Measurements from ENCODE around the gene EFS. TPM values are rescaled to one million over a fixed set of nuclear protein-coding genes. Genes with fewer than 3 reads are reported as not detected.

The EFS gene
- total and polyA plus RNA-seq, 2 donors from 2014 or later: 5.5 to 5.6 TPM

DNA sequence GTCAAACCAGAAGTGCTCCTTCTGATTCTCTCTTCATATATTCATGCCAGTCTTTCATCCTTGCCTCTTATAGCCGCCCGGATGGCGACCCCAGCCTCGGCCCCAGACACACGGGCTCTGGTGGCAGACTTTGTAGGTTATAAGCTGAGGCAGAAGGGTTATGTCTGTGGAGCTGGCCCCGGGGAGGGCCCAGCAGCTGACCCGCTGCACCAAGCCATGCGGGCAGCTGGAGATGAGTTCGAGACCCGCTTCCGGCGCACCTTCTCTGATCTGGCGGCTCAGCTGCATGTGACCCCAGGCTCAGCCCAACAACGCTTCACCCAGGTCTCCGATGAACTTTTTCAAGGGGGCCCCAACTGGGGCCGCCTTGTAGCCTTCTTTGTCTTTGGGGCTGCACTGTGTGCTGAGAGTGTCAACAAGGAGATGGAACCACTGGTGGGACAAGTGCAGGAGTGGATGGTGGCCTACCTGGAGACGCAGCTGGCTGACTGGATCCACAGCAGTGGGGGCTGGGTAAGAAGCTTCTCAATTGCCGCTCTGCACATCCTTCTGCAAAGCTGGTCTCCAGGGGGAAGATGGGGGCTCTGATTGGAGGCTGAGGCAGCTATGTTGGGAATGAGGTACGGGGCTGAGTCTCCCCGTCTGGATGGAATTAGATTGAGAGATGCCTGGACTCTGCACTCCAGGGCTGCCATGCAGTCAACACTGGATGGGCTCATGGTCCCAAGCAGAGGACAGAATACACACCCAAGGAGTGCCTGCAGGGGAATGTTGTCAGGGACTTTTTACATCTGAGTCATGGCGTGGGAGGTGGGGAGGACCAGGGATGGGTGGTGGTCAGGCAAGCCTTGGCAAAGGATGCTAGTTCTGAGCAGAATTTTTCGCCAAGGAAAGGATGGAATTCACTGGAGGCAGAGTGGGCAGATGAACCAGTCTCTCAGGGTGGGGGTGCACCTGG lies 57.0 kb downstream of the EFS start:
- Histone ChIP-seq H3K36me3 (ENCODE audit: control insufficient read depth in 2 of 3, insufficient read depth in 3 of 3, low read length in 3 of 3) (peaks cover 2 to 32% (median 16%) of the 10 kb centered on the region in 3 donors), H3K4me1 (ENCODE audit: control insufficient read depth in 2 of 3, insufficient read depth in 2 of 3, low read depth in 1 of 3, low read length in 3 of 3) (peaks cover 0 to 26% (median 20%) of the 10 kb centered on the region in 3 donors), H3K27me3 (ENCODE audit: control insufficient read depth, insufficient read depth, low read length) (no peaks in the 10 kb centered on the region), H3K9ac (ENCODE audit: low read length in 3 of 3) (peak overlapping the region in 2 of 3 donors; percentile 91 to 98), H3K27ac (ENCODE audit: low read depth in 2 of 2, low read length in 2 of 2) (peak overlapping the region; percentile 88 to 91), H3K4me3 (ENCODE audit: low read length in 3 of 3) (peak overlapping the region; percentile 81 to 89 (median 87)), H3K9me3 (ENCODE audit: control insufficient read depth in 2 of 3, insufficient read depth in 1 of 3, low read length in 3 of 3) (no peaks in the 10 kb centered on the region)
- intact Hi-C loops (cut with DNase I): no loop called here
- no peak for FAIRE-seq
- TF ChIP-seq, protein P1, sequence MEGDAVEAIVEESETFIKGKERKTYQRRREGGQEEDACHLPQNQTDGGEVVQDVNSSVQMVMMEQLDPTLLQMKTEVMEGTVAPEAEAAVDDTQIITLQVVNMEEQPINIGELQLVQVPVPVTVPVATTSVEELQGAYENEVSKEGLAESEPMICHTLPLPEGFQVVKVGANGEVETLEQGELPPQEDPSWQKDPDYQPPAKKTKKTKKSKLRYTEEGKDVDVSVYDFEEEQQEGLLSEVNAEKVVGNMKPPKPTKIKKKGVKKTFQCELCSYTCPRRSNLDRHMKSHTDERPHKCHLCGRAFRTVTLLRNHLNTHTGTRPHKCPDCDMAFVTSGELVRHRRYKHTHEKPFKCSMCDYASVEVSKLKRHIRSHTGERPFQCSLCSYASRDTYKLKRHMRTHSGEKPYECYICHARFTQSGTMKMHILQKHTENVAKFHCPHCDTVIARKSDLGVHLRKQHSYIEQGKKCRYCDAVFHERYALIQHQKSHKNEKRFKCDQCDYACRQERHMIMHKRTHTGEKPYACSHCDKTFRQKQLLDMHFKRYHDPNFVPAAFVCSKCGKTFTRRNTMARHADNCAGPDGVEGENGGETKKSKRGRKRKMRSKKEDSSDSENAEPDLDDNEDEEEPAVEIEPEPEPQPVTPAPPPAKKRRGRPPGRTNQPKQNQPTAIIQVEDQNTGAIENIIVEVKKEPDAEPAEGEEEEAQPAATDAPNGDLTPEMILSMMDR (IDR thresholded peaks at IDR 0.05; ENCODE audit: borderline replicate concordance, extremely low read depth, insufficient read depth): no peak
- DNase-seq: peak in 1 of 5 donors; percentile 55

DNA sequence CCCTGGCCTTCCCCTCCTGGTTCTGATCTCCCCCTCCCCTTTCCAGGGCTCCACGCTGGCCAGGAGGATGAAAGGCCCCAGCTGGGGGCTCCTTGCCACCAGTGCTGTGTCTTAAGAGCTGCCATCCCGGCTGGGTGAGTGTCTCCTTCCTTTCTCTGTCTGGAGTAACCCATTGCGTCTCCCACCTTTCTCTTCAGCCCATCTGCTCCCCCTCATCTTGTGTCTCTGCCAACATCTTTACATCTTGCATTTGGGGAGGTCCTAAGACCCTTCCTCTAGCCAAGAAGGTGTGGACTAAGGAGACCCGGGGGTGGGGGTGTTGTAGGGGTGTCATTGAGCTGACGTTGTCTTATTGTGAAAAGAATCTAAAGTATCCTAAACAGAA lies 57.8 kb downstream of the EFS start:
- intact Hi-C loops (cut with DNase I): no loop called here
- DNase-seq (no peak), FAIRE-seq (no peak)
- TF ChIP-seq, protein P1 (IDR thresholded peaks at IDR 0.05; ENCODE audit: borderline replicate concordance, extremely low read depth, insufficient read depth): no peak
- Histone ChIP-seq H3K27me3 (ENCODE audit: control insufficient read depth, insufficient read depth, low read length) (no peaks in the 10 kb centered on the region), H3K4me1 (ENCODE audit: control insufficient read depth in 2 of 3, insufficient read depth in 2 of 3, low read depth in 1 of 3, low read length in 3 of 3) (peaks cover 0 to 28% (median 20%) of the 10 kb centered on the region in 3 donors), H3K4me3 (ENCODE audit: low read length in 3 of 3) (peak overlapping the region; percentile 81 to 89 (median 87)), H3K9me3 (ENCODE audit: control insufficient read depth in 2 of 3, insufficient read depth in 1 of 3, low read length in 3 of 3) (no peaks in the 10 kb centered on the region), H3K27ac (ENCODE audit: low read depth in 2 of 2, low read length in 2 of 2) (peak overlapping the region; percentile 88 to 91), H3K36me3 (ENCODE audit: control insufficient read depth in 2 of 3, insufficient read depth in 3 of 3, low read length in 3 of 3) (peaks cover 2 to 32% (median 16%) of the 10 kb centered on the region in 3 donors), H3K9ac (ENCODE audit: low read length in 3 of 3) (peak overlapping the region; percentile 79 to 98 (median 91))

DNA sequence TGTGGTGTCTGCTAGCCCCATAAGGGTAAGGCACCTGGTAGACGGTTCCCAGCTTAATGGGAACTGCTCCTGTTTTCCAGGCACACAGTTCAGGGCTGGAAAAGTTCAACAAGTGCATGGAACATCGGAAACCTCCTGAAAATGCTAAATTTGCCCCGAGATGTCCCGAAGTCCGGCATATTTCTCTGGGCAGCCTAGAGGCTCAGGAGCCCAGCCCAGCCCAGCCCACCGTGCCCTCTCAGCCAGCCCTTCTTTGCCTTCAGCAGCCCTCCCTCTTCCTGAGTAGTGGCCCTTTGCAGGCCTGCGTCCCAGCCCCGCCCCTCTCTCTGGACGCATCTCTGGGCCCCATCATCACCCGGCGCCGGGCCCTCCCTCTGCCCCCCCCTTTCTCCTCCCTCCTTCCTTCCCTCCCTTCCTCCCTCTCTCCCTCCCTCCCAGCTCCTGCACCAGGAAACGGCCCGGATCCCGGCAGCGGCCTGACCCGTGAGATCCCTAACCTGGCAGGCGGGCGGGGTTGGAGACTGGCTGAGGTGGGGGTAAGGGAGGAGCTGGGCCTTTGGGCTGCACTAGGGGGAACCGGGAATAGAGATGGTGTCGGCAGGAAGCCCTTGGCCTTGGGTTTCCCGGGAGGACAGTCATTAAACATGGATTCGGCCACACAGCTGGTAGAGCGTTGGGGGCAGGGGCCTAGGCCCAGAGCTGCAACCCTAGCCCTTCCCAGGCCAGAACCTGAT lies 58.4 kb downstream of the EFS start, which contains the start of gene BCL2L2:
BCL2L2 (plus strand) TSS at position 422 of the 734 bp plus-strand sequence. CDS start 935 bp downstream, outside the sequence.
- Histone ChIP-seq H3K9ac (ENCODE audit: low read length in 3 of 3) (peak within 1 kb of the TSS; percentile 79 to 98 (median 91)), H3K36me3 (ENCODE audit: control insufficient read depth in 2 of 3, insufficient read depth in 3 of 3, low read length in 3 of 3) (peaks cover 2 to 32% (median 14%) of the 10 kb centered on the region in 3 donors), H3K4me1 (ENCODE audit: control insufficient read depth in 2 of 3, insufficient read depth in 2 of 3, low read depth in 1 of 3, low read length in 3 of 3) (peaks cover 0 to 28% (median 20%) of the 10 kb centered on the region in 3 donors), H3K9me3 (ENCODE audit: control insufficient read depth in 2 of 3, insufficient read depth in 1 of 3, low read length in 3 of 3) (no peaks in the 10 kb centered on the region), H3K27me3 (ENCODE audit: control insufficient read depth, insufficient read depth, low read length) (no peaks in the 10 kb centered on the region), H3K27ac (ENCODE audit: low read depth in 2 of 2, low read length in 2 of 2) (peak within 1 kb of the TSS; percentile 88 to 91), H3K4me3 (ENCODE audit: low read length in 3 of 3) (peak within 1 kb of the TSS; percentile 81 to 89 (median 87))
- TF ChIP-seq, protein P1 (IDR thresholded peaks at IDR 0.05; ENCODE audit: borderline replicate concordance, extremely low read depth, insufficient read depth): peak; percentile 4
- intact Hi-C loops (cut with DNase I): no loop called here
- DNase-seq (peak; percentile 96 to 97 (median 97)), FAIRE-seq (no peak)

Small RNAs within 50 kb of the gene (microRNA-seq; reads per million reads assigned to microRNA genes)
- gene MIR208A: not detected

Other genes with a start within 250 kb of the EFS start
- not detected for gene CEBPE, start 245.9 kb downstream of the EFS start, total RNA-seq
- gene CEBPE, start 245.9 kb downstream of the EFS start, polyA plus RNA-seq (ENCODE audit: insufficient read depth, low read depth, low replicate concordance): not detected
- gene SLC7A8, start 181.5 kb downstream of the EFS start, total RNA-seq: 22.9 TPM
- gene SLC7A8, start 181.5 kb downstream of the EFS start, polyA plus RNA-seq (ENCODE audit: insufficient read depth, low read depth, low replicate concordance): 210 TPM
- gene RNF212B, start 127.2 kb downstream of the EFS start, total RNA-seq: not detected
- 2.8 TPM for gene RNF212B, start 127.2 kb downstream of the EFS start, polyA plus RNA-seq (ENCODE audit: insufficient read depth, low read depth, low replicate concordance)
- gene HOMEZ, start 79.0 kb downstream of the EFS start, total RNA-seq: 14.8 TPM
- 18.5 TPM for gene HOMEZ, start 79.0 kb downstream of the EFS start, polyA plus RNA-seq (ENCODE audit: insufficient read depth, low read depth, low replicate concordance)
- gene PPP1R3E, start 62.3 kb downstream of the EFS start, total RNA-seq: 17.3 TPM
- 22.8 TPM for gene PPP1R3E, start 62.3 kb downstream of the EFS start, polyA plus RNA-seq (ENCODE audit: insufficient read depth, low read depth, low replicate concordance)
- gene BCL2L2, start 58.3 kb downstream of the EFS start, total RNA-seq: 43.6 TPM
- 35.6 TPM for gene BCL2L2, start 58.3 kb downstream of the EFS start, polyA plus RNA-seq (ENCODE audit: insufficient read depth, low read depth, low replicate concordance)
- 145 TPM for gene PABPN1, start 43.7 kb downstream of the EFS start, total RNA-seq
- gene PABPN1, start 43.7 kb downstream of the EFS start, polyA plus RNA-seq (ENCODE audit: insufficient read depth, low read depth, low replicate concordance): 140 TPM
- gene SLC22A17, start 12.3 kb downstream of the EFS start, total RNA-seq: 35.3 TPM
- gene SLC22A17, start 12.3 kb downstream of the EFS start, polyA plus RNA-seq (ENCODE audit: insufficient read depth, low read depth, low replicate concordance): 61.2 TPM
- gene IL25, start 7.6 kb upstream of the EFS start, total RNA-seq: not detected
- not detected for gene IL25, start 7.6 kb upstream of the EFS start, polyA plus RNA-seq (ENCODE audit: insufficient read depth, low read depth, low replicate concordance)
- 0.54 TPM for gene CMTM5, start 11.9 kb upstream of the EFS start, total RNA-seq
- gene CMTM5, start 11.9 kb upstream of the EFS start, polyA plus RNA-seq (ENCODE audit: insufficient read depth, low read depth, low replicate concordance): 1.1 TPM
- gene MYH6, start 43.1 kb upstream of the EFS start, total RNA-seq: 0.03 TPM
- 0.13 TPM for gene MYH6, start 43.1 kb upstream of the EFS start, polyA plus RNA-seq (ENCODE audit: insufficient read depth, low read depth, low replicate concordance)
- gene MYH7, start 70.5 kb upstream of the EFS start, total RNA-seq: 0.06 TPM
- 1.6 TPM for gene MYH7, start 70.5 kb upstream of the EFS start, polyA plus RNA-seq (ENCODE audit: insufficient read depth, low read depth, low replicate concordance)
- gene NGDN, start 104.5 kb upstream of the EFS start, total RNA-seq: 35.6 TPM
- gene NGDN, start 104.5 kb upstream of the EFS start, polyA plus RNA-seq (ENCODE audit: insufficient read depth, low read depth, low replicate concordance): 37.6 TPM
- gene ZFHX2, start 186.6 kb upstream of the EFS start, total RNA-seq: 4.9 TPM
- gene ZFHX2, start 186.6 kb upstream of the EFS start, polyA plus RNA-seq (ENCODE audit: insufficient read depth, low read depth, low replicate concordance): 6.1 TPM
- gene THTPA, start 191.1 kb upstream of the EFS start, total RNA-seq: 24.4 TPM
- 38.4 TPM for gene THTPA, start 191.1 kb upstream of the EFS start, polyA plus RNA-seq (ENCODE audit: insufficient read depth, low read depth, low replicate concordance)
- 123 TPM for gene AP1G2, start 202.6 kb upstream of the EFS start, total RNA-seq
- gene AP1G2, start 202.6 kb upstream of the EFS start, polyA plus RNA-seq (ENCODE audit: insufficient read depth, low read depth, low replicate concordance): 56.7 TPM
- 7.0 TPM for gene JPH4, start 213.6 kb upstream of the EFS start, total RNA-seq
- gene JPH4, start 213.6 kb upstream of the EFS start, polyA plus RNA-seq (ENCODE audit: insufficient read depth, low read depth, low replicate concordance): 3.6 TPM

Data from kidney (tissue), 14 donors.